H1 (cell line): ENCODE results near the gene PAEP. TPM values are rescaled to one million over a fixed set of nuclear protein-coding genes. Genes with fewer than 3 reads are reported as not detected.

Experiments
- CTCF ChIA-PET: fragments of 300-600 bp; sonication (Branson Sonifier 250); formaldehyde crosslinking; loops from one replicate; lab custom pipeline; 2021; ENCODE audit not compliant: partially characterized antibody; lab: Charles Lee
- POLR2A ChIA-PET: fragments of 300-600 bp; sonication (Branson Sonifier 250); formaldehyde crosslinking; loops from one replicate; lab custom pipeline; 2021; ENCODE audit warnings: inconsistent platforms; ENCODE audit not compliant: partially characterized antibody; lab: Charles Lee
- DNase-seq, 2 experiments: peaks; one replicate each; pipeline versions ENCODE4 v3.0.0 to v3.0.0-alpha.2; 2010 to 2022; ENCODE audit warnings: low spot score in 2 of 2, low read depth in 1 of 2, mixed read lengths in 1 of 2
- FAIRE-seq: peaks from 2 replicates; lab custom pipeline; 2011; peaks lifted over from hg19 to GRCh38; lab: Jason Lieb, UNC
- H2AFZ ChIP-seq: 2 replicates; pipeline ENCODE4 v1.8.1; 2012; ENCODE audit warnings: low read length, inconsistent platforms
- H2AK5ac ChIP-seq: 2 replicates; pipeline ENCODE4 v1.6.1; 2013; ENCODE audit warnings: low read depth, low read length
- H2BK120ac ChIP-seq: replicated peaks from 2 replicates; pipeline ENCODE3; 2013; ENCODE audit warnings: low read depth, low read length, inconsistent platforms
- H2BK12ac ChIP-seq: 2 replicates; pipeline ENCODE4 v1.6.1; 2013; ENCODE audit warnings: low read depth, low read length
- H2BK15ac ChIP-seq: 2 replicates; pipeline ENCODE4 v1.6.1; 2013; ENCODE audit warnings: low read length
- H2BK20ac ChIP-seq: 2 replicates; pipeline ENCODE4 v1.6.1; 2013; ENCODE audit warnings: low read length
- H2BK5ac ChIP-seq: 2 replicates; pipeline ENCODE4 v1.6.1; 2013; ENCODE audit warnings: low read depth, low read length
- H3K14ac ChIP-seq: 2 replicates; pipeline ENCODE4 v1.6.1; 2013; ENCODE audit warnings: inconsistent platforms; ENCODE audit not compliant: insufficient read length
- H3K18ac ChIP-seq: 2 replicates; pipeline ENCODE4 v1.6.1; 2013; ENCODE audit warnings: low read length; ENCODE audit errors: extremely low read depth
- H3K23ac ChIP-seq: 2 replicates; pipeline ENCODE4 v1.6.1; 2013; ENCODE audit warnings: inconsistent platforms; ENCODE audit not compliant: insufficient read length
- H3K23me2 ChIP-seq: 2 replicates; pipeline ENCODE4 v1.6.1; 2013; ENCODE audit warnings: low read depth, low read length
- H3K27ac ChIP-seq: 2 replicates; pipeline ENCODE4 v1.6.1; 2011; ENCODE audit warnings: low read depth, low read length, inconsistent platforms
- H3K27me3 ChIP-seq, 4 experiments: replicated peaks in 1 of 4; 1 replicate in 1 of 4; 2 replicates in 3 of 4; pipeline versions ENCODE4 v1.6.1 to v1.8.1; 2011 to 2013; ENCODE audit warnings: low read length in 3 of 4, mild to moderate bottlenecking in 3 of 4, inconsistent platforms in 2 of 4, mixed read lengths in 2 of 4, moderate library complexity in 1 of 4; ENCODE audit not compliant: control insufficient read depth in 3 of 4, insufficient read depth in 3 of 4; ENCODE audit errors: extremely low read depth in 1 of 4
- H3K36me3 ChIP-seq, 4 experiments: 2 replicates each; pipeline versions ENCODE4 v1.6.1 to v1.8.1; 2011 to 2013; ENCODE audit warnings: mild to moderate bottlenecking in 4 of 4, low read length in 3 of 4, moderate library complexity in 2 of 4, control low read depth in 1 of 4, inconsistent platforms in 1 of 4; ENCODE audit not compliant: insufficient read depth in 4 of 4, control insufficient read depth in 2 of 4
- H3K4ac ChIP-seq: replicated peaks from 2 replicates; pipeline ENCODE3; 2013; ENCODE audit warnings: low read length, low read depth, mixed read lengths, inconsistent platforms; ENCODE audit not compliant: insufficient read length
- H3K4me1 ChIP-seq, 4 experiments: replicated peaks in 1 of 4; 1 replicate in 1 of 4; 2 replicates in 3 of 4; pipeline versions ENCODE4 v1.6.1 to v1.8.1; 2011 to 2013; ENCODE audit warnings: low read length in 3 of 4, inconsistent platforms in 2 of 4, mixed read lengths in 1 of 4; ENCODE audit not compliant: insufficient read depth in 4 of 4, control insufficient read depth in 3 of 4
- H3K4me2 ChIP-seq, 2 experiments: 2 replicates each; pipeline versions ENCODE4 v1.6.1 to v1.8.1; 2011 to 2013; ENCODE audit warnings: low read depth in 2 of 2, low read length in 2 of 2, control low read depth in 1 of 2, inconsistent platforms in 1 of 2, mild to moderate bottlenecking in 1 of 2; ENCODE audit not compliant: insufficient read depth in 1 of 2
- H3K4me3 ChIP-seq, 4 experiments: fragments of 200-600, 300-600 bp in 1 of 4; sonication (generic), shearing (Covaris generic), sonication (Bioruptor Twin) in 1 of 4; 2 replicates each; pipeline versions ENCODE4 v1.5.1 to v1.8.1; 2011 to 2016; ENCODE audit warnings: low read length in 4 of 4, low read depth in 3 of 4, control low read depth in 2 of 4, inconsistent platforms in 2 of 4, mild to moderate bottlenecking in 2 of 4, mixed read lengths in 1 of 4, moderate library complexity in 1 of 4; ENCODE audit not compliant: insufficient read depth in 2 of 4; ENCODE audit errors: extremely low read depth in 1 of 4
- H3K56ac ChIP-seq: replicated peaks from 2 replicates; pipeline ENCODE3; 2013; ENCODE audit warnings: low read depth, mild to moderate bottlenecking, mixed read lengths, low read length, inconsistent platforms; ENCODE audit not compliant: insufficient read length
- H3K79me1 ChIP-seq: 2 replicates; pipeline ENCODE4 v1.6.1; 2013; ENCODE audit warnings: low read depth, low read length, control low read depth
- H3K79me2 ChIP-seq, 2 experiments: 2 replicates each; pipeline versions ENCODE4 v1.6.1 to v1.8.1; 2012 to 2013; ENCODE audit warnings: low read length in 2 of 2, mild to moderate bottlenecking in 2 of 2, inconsistent platforms in 1 of 2; ENCODE audit not compliant: insufficient read depth in 2 of 2, control insufficient read depth in 1 of 2
- H3K9ac ChIP-seq, 4 experiments: replicated peaks in 1 of 4; 1 replicate in 1 of 4; 2 replicates in 3 of 4; pipeline versions ENCODE4 v1.6.1 to v1.8.1; 2011 to 2013; ENCODE audit warnings: low read depth in 3 of 4, low read length in 3 of 4, control low read depth in 2 of 4, mild to moderate bottlenecking in 2 of 4, moderate library complexity in 2 of 4, inconsistent platforms in 1 of 4; ENCODE audit errors: extremely low read depth in 1 of 4
- H3K9me3 ChIP-seq, 2 experiments: 2 replicates each; pipeline versions ENCODE4 v1.6.1 to v1.8.1; 2012 to 2013; ENCODE audit warnings: mild to moderate bottlenecking in 2 of 2, moderate library complexity in 2 of 2, control low read depth in 1 of 2, inconsistent platforms in 1 of 2, low read depth in 1 of 2, low read length in 1 of 2, mixed read lengths in 1 of 2; ENCODE audit not compliant: insufficient read depth in 2 of 2
- H4K20me1 ChIP-seq, 2 experiments: replicated peaks in 1 of 2; 2 replicates each; pipeline versions ENCODE3 to v1.8.1; 2011 to 2013; ENCODE audit warnings: inconsistent platforms in 2 of 2, low read length in 2 of 2, mild to moderate bottlenecking in 1 of 2; ENCODE audit not compliant: insufficient read depth in 2 of 2, control insufficient read depth in 1 of 2
- H4K5ac ChIP-seq: 2 replicates; pipeline ENCODE4 v1.6.1; 2013; ENCODE audit warnings: low read length, low read depth, mixed read lengths, inconsistent platforms; ENCODE audit not compliant: insufficient read length
- H4K8ac ChIP-seq: 2 replicates; pipeline ENCODE4 v1.8.0; 2013; ENCODE audit warnings: mild to moderate bottlenecking, moderate library complexity, low read length, inconsistent platforms; ENCODE audit not compliant: insufficient read depth; ENCODE audit errors: extremely low read depth
- H4K91ac ChIP-seq: replicated peaks from 2 replicates; pipeline ENCODE3; 2013; ENCODE audit warnings: low read length, mixed read lengths, inconsistent platforms; ENCODE audit not compliant: insufficient read length
- CHD2 ChIP-seq: IDR thresholded peaks from 2 replicates; pipeline ENCODE4 v1.6.1; 2012; ENCODE audit warnings: low read length, improper control_type of control experiment
- CTCF ChIP-seq, 3 experiments: IDR thresholded peaks; 1 replicate in 2 of 3; 2 replicates in 1 of 3; pipeline versions ENCODE4 v1.5.1 to v1.6.1; 2011; ENCODE audit warnings: low read length in 3 of 3, mild to moderate bottlenecking in 3 of 3, inconsistent platforms in 2 of 3, low read depth in 1 of 3, moderate library complexity in 1 of 3; ENCODE audit not compliant: insufficient read depth in 1 of 3; ENCODE audit errors: control extremely low read depth in 1 of 3
- GTF2F1 ChIP-seq: IDR thresholded peaks from 2 replicates; pipeline ENCODE4 v1.6.1; 2012; ENCODE audit warnings: low read depth, low read length, improper control_type of control experiment, borderline replicate concordance
- HDAC2 ChIP-seq, 2 experiments: fragments of 300-600 bp in 1 of 2; sonication (generic) in 1 of 2; IDR thresholded peaks; 2 replicates each; pipeline ENCODE4 v1.6.1; 2011 to 2012; ENCODE audit warnings: low read depth in 2 of 2, low read length in 2 of 2, mild to moderate bottlenecking in 2 of 2, moderate library complexity in 2 of 2, borderline replicate concordance in 1 of 2, inconsistent platforms in 1 of 2
- HDAC6 ChIP-seq: IDR thresholded peaks from one replicate; pipeline ENCODE4 v1.7.1; 2012; ENCODE audit warnings: low read depth, mild to moderate bottlenecking, inconsistent platforms, low read length, moderate library complexity
- KDM1A ChIP-seq: fragments of 200-600, 300-600 bp; sonication (generic); IDR thresholded peaks from 2 replicates; pipeline ENCODE4 v1.7.1; 2016; ENCODE audit warnings: mild to moderate bottlenecking, low read length, borderline replicate concordance
- KDM5A ChIP-seq: fragments of 200-600 bp; IDR thresholded peaks from 2 replicates; pipeline ENCODE4 v1.7.1; 2012; ENCODE audit warnings: mild to moderate bottlenecking, low read length, inconsistent platforms, mixed read lengths
- POLR2A ChIP-seq, 2 experiments: IDR thresholded peaks; 1 replicate in 1 of 2; 2 replicates in 1 of 2; pipeline ENCODE4 v1.6.1; 2011; ENCODE audit warnings: low read depth in 2 of 2, low read length in 2 of 2, mild to moderate bottlenecking in 2 of 2; ENCODE audit errors: control extremely low read depth in 1 of 2
- SP1 ChIP-seq: IDR thresholded peaks from 2 replicates; pipeline ENCODE4 v1.6.1; 2011; ENCODE audit warnings: low read depth, low read length
- TEAD4 ChIP-seq: IDR thresholded peaks from 2 replicates; pipeline ENCODE4 v1.6.1; 2012; ENCODE audit warnings: low read depth, low read length, inconsistent platforms, mixed read lengths
- whole genome bisulfite sequencing, 2 experiments: shearing (Covaris generic) in 1 of 2; methylation state at CpG; one replicate each; pipeline versions ENCODE4 v1.1.6 to v1.1.7; 2013 to 2015; ENCODE audit warnings: low lambda C conversion rate in 2 of 2, mixed read lengths in 2 of 2, inconsistent platforms in 1 of 2, low coverage in 1 of 2, missing lambda C conversion rate in 1 of 2; ENCODE audit not compliant: insufficient replicate concordance in 2 of 2, insufficient coverage in 1 of 2, insufficient read length in 1 of 2; ENCODE audit errors: extremely low coverage in 1 of 2, missing lambda C conversion rate in 1 of 2; 5-methylcytosine and 5-hydroxymethylcytosine counted together
- polyA plus RNA-seq, 7 experiments: library from polyadenylated mRNA; depleted of rRNA in 3 of 7; stranded (reverse) in 5 of 7; unstranded in 2 of 7; fragments of >200 nt in 5 of 7; fragments of 200-250 nt in 2 of 7; gene quantifications; 1 replicate in 5 of 7; 2 replicates in 1 of 7; 4 replicates in 1 of 7; pipeline versions ENCODE4 v1.2.1 to v1.2.3, GENCODE V29; 2011 to 2013; ENCODE audit warnings: missing spikeins in 2 of 7, mixed read lengths in 2 of 7
- total RNA-seq: library from RNA; stranded (reverse); fragmentation: NEBNext Ultra II Directional; extraction: Animal tissue kit (Norgen Biotek cat#: 25700); gene quantifications from 2 replicates; pipeline ENCODE4 v1.2.1, GENCODE V29; 2021

Gene PAEP
- total and polyA plus RNA-seq, 2 of the 8 experiments (the other 6 are each of a cell fraction or from before 2014, with no cell fraction given): not detected

GRCh38 chr9:135610290-135611141, 49.0 kb downstream of the PAEP start:
- Histone ChIP-seq H3K4me1 (peaks cover 0 to 1% (median 0%) of the 10 kb centered on the region in 4 experiments; a peak in 1 of 7 replicates), H4K5ac (no peak overlapping the region), H3K4me2 (no peak overlapping the region), H3K23me2 (peaks cover 4% of the 10 kb centered on the region; the same call in 1 of the 2 replicates), H2BK120ac (no peak overlapping the region), H3K27me3 (no peaks in the 10 kb centered on the region), H3K9me3 (peaks cover 10 to 14% of the 10 kb centered on the region in 2 experiments), H3K79me1 (no peaks in the 10 kb centered on the region), H3K36me3 (no peaks in the 10 kb centered on the region; a peak in 1 of 8 replicates), H3K27ac (no peak overlapping the region), H2AFZ (no peak overlapping the region), H3K4ac (no peak overlapping the region), H2AK5ac (no peak overlapping the region), H3K14ac (no peak overlapping the region), H3K4me3 (no peak overlapping the region), H3K79me2 (no peaks in the 10 kb centered on the region), H3K18ac (no peak overlapping the region), H4K8ac (no peak overlapping the region; the same call in 1 of the 2 replicates), H3K9ac (no peak overlapping the region), H4K20me1 (no peaks in the 10 kb centered on the region), H2BK5ac (no peak overlapping the region), H3K56ac (no peak overlapping the region), H2BK15ac (no peak overlapping the region), H3K23ac (no peak overlapping the region), H2BK12ac (no peak overlapping the region), H4K91ac (no peak overlapping the region), H2BK20ac (no peak overlapping the region)
- POLR2A ChIA-PET: interaction anchor here (0.9 kb wide), 1 partner anchor 11 kb away, joined by 3 read pairs; no protein-coding TSS in a partner anchor
- DNase-seq: no peak
- FAIRE-seq: no peak
- CTCF ChIA-PET: interaction anchor here (1.0 to 1.6 kb wide), 2 partner anchors 10 to 62 kb away, joined by 3 read pairs; no protein-coding TSS in a partner anchor
- WGBS, 2 experiments: 84% methylated on average over 13 of the region's 13 CpGs; no CpG with 5 or more reads in 1 of the 2 experiments
- TF ChIP-seq KDM1A (no peak), POLR2A (IDR thresholded peaks at IDR 0.05; ENCODE audit: control extremely low read depth in 1 of 2, low read depth in 2 of 2, low read length in 2 of 2) (no peak), GTF2F1 (no peak), CTCF (IDR thresholded peaks at IDR 0.05; ENCODE audit: control extremely low read depth in 1 of 3, insufficient read depth in 1 of 3, low read depth in 1 of 3, low read length in 3 of 3) (no peak), HDAC6 (no peak), KDM5A (no peak), SP1 (no peak), CHD2 (no peak), TEAD4 (no peak), HDAC2 (IDR thresholded peaks at IDR 0.05; ENCODE audit: borderline replicate concordance in 1 of 2, low read depth in 2 of 2, low read length in 2 of 2) (no peak)
